Heart right ventricle (tissue), 16 donors: ENCODE measurements around the gene SASH1. TPM values are rescaled to one million over a fixed set of nuclear protein-coding genes. Genes with fewer than 3 reads are reported as not detected.

ENCODE experiments used
- ATAC-seq, 8 donors: fragments of 200-7000 bp; cut with Tn5 transposase; one replicate each; pipeline ENCODE4 v1.9.1; 2020; ENCODE audit warnings: mild to moderate bottlenecking in 8 of 8, moderate library complexity in 8 of 8, moderate number of reproducible peaks in 1 of 8
- DNase-seq, 2 donors: peaks; one replicate each; pipeline ENCODE4 v3.0.0-alpha.2; 2020
- H3K27ac ChIP-seq, 10 donors: fragments of 200-600 bp; sonication (generic) in 2 of 10; one replicate each; pipeline versions ENCODE4 v1.5.0 to v1.8.0; 2020 to 2022; ENCODE audit warnings: mild to moderate bottlenecking in 3 of 10
- H3K27me3 ChIP-seq, 7 donors: fragments of 200-600 bp; one replicate each; pipeline ENCODE4 v1.8.0; 2021 to 2022; ENCODE audit warnings: mild to moderate bottlenecking in 2 of 7
- H3K36me3 ChIP-seq, 9 donors: fragments of 200-600 bp; sonication (generic) in 1 of 9; one replicate each; pipeline versions ENCODE4 v1.5.0 to v1.8.0; 2020 to 2022; ENCODE audit warnings: mild to moderate bottlenecking in 2 of 9
- H3K4me1 ChIP-seq, 9 donors: fragments of 200-600 bp; sonication (generic) in 1 of 9; one replicate each; pipeline versions ENCODE4 v1.5.0 to v1.8.0; 2020 to 2022; ENCODE audit warnings: mild to moderate bottlenecking in 4 of 9
- H3K4me3 ChIP-seq, 10 donors: fragments of 200-600 bp; sonication (generic) in 2 of 10; one replicate each; pipeline versions ENCODE4 v1.5.0 to v1.8.0; 2020 to 2022; ENCODE audit warnings: mild to moderate bottlenecking in 7 of 10, moderate library complexity in 2 of 10
- H3K9me3 ChIP-seq, 11 donors: fragments of 200-600 bp in 10 of 11; sonication (generic) in 2 of 11; one replicate each; pipeline versions ENCODE4 v1.5.0 to v1.8.0; 2013 to 2022; ENCODE audit warnings: mild to moderate bottlenecking in 2 of 11, control low read depth in 1 of 11, moderate library complexity in 1 of 11
- WGBS, 2 donors: extraction: QIAGEN DNeasy Blood & Tissue Kit; methylation state at CpG; one replicate each; pipeline ENCODE4 v1.1.7; 2013; ENCODE audit warnings: inconsistent platforms in 1 of 2; 5-methylcytosine and 5-hydroxymethylcytosine counted together
- intact Hi-C, 10 donors: fragments of 100-400 bp; cut with DNase I; formaldehyde crosslinking; loops; one replicate each; pipeline versions ENCODE4 v1.11.1 to v1.14.2; 2022
- polyA plus RNA-seq, 2 donors: library from polyadenylated mRNA; stranded (reverse); fragments of 200-250 nt; gene quantifications; one replicate each; pipeline ENCODE4 v1.2.3, GENCODE V29; 2013
- total RNA-seq, 10 donors: library from RNA; stranded (reverse); fragmentation: NEBNext Ultra II Directional in 3 of 10; extraction: Animal tissue kit (Norgen Biotek cat#: 25700) in 3 of 10; gene quantifications; one replicate each; pipeline versions ENCODE4 v1.2.1 to v1.2.4, GENCODE V29; 2021 to 2023
- TF ChIP-seq, protein P1 (sequence below), 9 donors: fragments of 200-600 bp; sonication (generic) in 2 of 9; IDR thresholded peaks; one replicate each; pipeline versions ENCODE4 v1.5.0 to v1.8.0; 2021 to 2022; ENCODE audit warnings: antibody characterized with exemption in 9 of 9, mild to moderate bottlenecking in 5 of 9, moderate library complexity in 1 of 9
- donor health status: Arrhythmogenic right ventricular cardiomyopathy.
- donor health status: ischemic (EF 13 %, LVEDD 7.1; RV severe dilation, severe dysfunction).
- donor health status: healthy with polysubstance abuse.
- donor health status: DM: no; HTN: yes; CAD: no.
- donor health status: DM: no; HTN: no; CAD: no.
- donor health status: ischemic (EF 25% LVEDD 6.9; RV normal size, moderate dysfunction).
- donor health status: ischemic (EF 25% LVEDD 5.7; RV mildly dilated, moderate dysfunction).
- donor health status: healthy.
- donor health status: DM: yes; HTN: yes; CAD: no.
- donor health status: Ischemic cardiomyopathy.
- donor health status: ischemic (EF 35%, LVEDD 5.7; RV mildly dilated, moderate dysfunction).
- donor health status: nonischemic (EF 11% LVEDD 7.7; RV severe dilation, severe dysfunction).
- donor health status: DM: yes; HTN: yes; CAD: no.
- donor health status: PGD.
- donor health status: ischemic (EF 29% LVEDD 5.4; RV normal size, mild dysfunction).
- donor health status: nonischemic (EF 23%, LVEDD 6.1; RV moderate dilation, normal function).

SASH1 gene
- total and polyA plus RNA-seq, 12 donors = 6.9 to 47.1 (median 25.9) TPM

DNA sequence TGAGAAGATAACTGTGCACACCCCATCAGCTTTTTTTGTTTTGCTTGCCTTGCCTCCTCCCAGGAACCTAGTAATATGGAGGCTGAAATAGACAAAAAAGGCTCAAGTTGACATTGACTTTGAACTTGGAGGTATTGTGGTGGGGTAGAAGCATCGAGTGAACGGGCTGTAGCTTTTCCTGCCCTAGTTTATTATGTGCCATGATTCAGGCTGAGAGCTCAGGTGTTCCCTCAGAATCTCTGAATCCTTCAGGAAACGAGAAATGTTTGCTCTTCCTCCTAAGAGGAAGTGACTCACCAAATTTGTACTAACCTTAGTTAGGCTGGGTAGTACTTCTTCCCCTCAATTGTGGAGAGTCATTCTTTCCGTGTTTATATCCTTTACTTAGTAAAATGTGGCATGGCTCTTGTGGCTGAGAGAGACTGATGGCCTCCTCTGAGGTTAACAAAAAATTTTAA lies 98.8 kb downstream of the SASH1 start:
- WGBS, 2 donors = 44 to 60% methylated on average over 4 of the region's 4 CpGs
- TF ChIP-seq, protein P1, sequence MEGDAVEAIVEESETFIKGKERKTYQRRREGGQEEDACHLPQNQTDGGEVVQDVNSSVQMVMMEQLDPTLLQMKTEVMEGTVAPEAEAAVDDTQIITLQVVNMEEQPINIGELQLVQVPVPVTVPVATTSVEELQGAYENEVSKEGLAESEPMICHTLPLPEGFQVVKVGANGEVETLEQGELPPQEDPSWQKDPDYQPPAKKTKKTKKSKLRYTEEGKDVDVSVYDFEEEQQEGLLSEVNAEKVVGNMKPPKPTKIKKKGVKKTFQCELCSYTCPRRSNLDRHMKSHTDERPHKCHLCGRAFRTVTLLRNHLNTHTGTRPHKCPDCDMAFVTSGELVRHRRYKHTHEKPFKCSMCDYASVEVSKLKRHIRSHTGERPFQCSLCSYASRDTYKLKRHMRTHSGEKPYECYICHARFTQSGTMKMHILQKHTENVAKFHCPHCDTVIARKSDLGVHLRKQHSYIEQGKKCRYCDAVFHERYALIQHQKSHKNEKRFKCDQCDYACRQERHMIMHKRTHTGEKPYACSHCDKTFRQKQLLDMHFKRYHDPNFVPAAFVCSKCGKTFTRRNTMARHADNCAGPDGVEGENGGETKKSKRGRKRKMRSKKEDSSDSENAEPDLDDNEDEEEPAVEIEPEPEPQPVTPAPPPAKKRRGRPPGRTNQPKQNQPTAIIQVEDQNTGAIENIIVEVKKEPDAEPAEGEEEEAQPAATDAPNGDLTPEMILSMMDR (IDR thresholded peaks at IDR 0.05) = no peak
- intact Hi-C loops = no loop called here

DNA sequence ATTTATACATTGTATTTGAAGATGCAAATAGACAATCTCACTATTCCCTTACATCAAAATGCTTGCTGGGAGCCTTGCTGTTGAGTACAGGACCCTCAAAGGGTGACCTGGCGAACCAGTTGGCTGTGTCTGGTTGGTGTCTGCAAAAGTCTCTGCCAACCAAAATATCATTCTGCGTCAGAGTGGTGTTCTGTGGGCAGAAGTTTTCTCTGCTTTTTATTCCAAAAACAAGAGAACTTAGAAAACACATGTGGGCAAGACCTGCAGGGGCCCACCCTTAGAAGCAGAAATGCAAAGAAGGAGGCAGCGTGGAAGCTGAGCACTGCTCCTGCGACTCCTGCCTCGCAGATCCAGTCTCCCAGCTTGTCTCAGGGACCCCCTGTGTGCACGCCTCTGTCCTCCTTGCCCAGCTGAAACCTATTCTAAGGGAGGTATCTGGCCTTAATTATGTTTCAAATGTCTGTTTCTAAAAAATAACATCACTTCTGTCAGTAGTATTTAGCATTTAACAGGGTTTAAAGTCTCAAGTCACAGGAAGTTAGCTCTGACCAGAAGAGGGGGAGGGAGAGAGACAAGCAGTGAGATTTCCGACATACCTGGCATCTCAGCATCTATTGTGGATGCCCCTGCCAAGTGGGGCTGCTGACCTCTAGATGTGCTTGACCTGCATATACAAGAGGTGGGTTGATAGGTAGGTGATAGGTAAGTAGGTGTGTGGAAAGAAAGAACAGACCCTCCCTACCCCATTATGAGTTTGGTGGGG lies 101.3 kb downstream of the SASH1 start:
- no peak overlapping the region for H3K27ac ChIP-seq
- H3K36me3 ChIP-seq = peaks cover 0 to 33% (median 0%) of the 10 kb centered on the region in 9 donors
- H3K4me1 ChIP-seq = peaks cover 0 to 51% (median 19%) of the 10 kb centered on the region in 9 donors
- ATAC-seq (no peak), DNase-seq (no peak)
- H3K9me3 ChIP-seq = no peaks in the 10 kb centered on the region
- no peak overlapping the region for H3K4me3 ChIP-seq
- WGBS, 2 donors = 92 to 93% methylated on average over 7 of the region's 7 CpGs
- intact Hi-C loops = no loop called here
- H3K27me3 ChIP-seq = no peaks in the 10 kb centered on the region
- TF ChIP-seq, protein P1 (IDR thresholded peaks at IDR 0.05) = no peak

More for the DNA sequence above, 98.8 kb downstream of the SASH1 start:
- ATAC-seq (peak in 7 of 8 donors; percentile 53 to 85 (median 70)), DNase-seq (no peak)
- H3K27me3 ChIP-seq = no peaks in the 10 kb centered on the region
- peaks cover 0 to 13% (median 0%) of the 10 kb centered on the region in 9 donors for H3K36me3 ChIP-seq
- H3K9me3 ChIP-seq = no peaks in the 10 kb centered on the region
- H3K4me1 ChIP-seq = peaks cover 0 to 55% (median 27%) of the 10 kb centered on the region in 9 donors
- H3K27ac ChIP-seq = peak overlapping the region in 9 of 10 donors; percentile 31 to 77 (median 61)
- H3K4me3 ChIP-seq = no peak overlapping the region

DNA sequence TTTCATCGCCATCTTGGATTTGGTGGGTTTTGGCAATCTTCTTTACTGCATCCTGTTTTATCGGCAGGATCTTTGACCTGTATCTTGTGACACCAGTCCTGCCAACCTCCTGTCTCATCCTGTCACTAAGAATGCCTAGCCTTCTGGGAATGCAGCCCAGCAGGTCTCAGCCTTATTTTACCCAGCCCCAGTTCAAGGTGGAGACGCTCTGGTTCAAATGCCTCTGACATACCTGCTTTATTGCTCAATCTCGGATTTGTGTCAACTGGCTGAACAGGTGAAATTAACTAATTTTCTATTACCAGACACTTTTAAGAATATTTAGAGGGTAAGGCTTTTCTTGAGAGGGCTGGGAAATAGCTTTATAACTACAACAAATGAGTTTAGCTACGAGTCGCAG lies 102.5 kb downstream of the SASH1 start:
- Histone ChIP-seq H3K27me3 (no peaks in the 10 kb centered on the region), H3K4me1 (peaks cover 0 to 55% (median 18%) of the 10 kb centered on the region in 9 donors), H3K4me3 (no peak overlapping the region), H3K9me3 (no peaks in the 10 kb centered on the region), H3K27ac (peak overlapping the region in 1 of 10 donors; percentile 13), H3K36me3 (peaks cover 0 to 37% (median 0%) of the 10 kb centered on the region in 9 donors)
- intact Hi-C loops = loop anchor here in 1 of 10 donors (5.0 kb wide), 1 partner anchor 78 kb away; no protein-coding TSS in a partner anchor
- TF ChIP-seq, protein P1 (IDR thresholded peaks at IDR 0.05) = no peak
- 74 to 95% methylated on average over 6 of the region's 6 CpGs for WGBS, 2 donors
- no peak for ATAC-seq
- no peak for DNase-seq

DNA sequence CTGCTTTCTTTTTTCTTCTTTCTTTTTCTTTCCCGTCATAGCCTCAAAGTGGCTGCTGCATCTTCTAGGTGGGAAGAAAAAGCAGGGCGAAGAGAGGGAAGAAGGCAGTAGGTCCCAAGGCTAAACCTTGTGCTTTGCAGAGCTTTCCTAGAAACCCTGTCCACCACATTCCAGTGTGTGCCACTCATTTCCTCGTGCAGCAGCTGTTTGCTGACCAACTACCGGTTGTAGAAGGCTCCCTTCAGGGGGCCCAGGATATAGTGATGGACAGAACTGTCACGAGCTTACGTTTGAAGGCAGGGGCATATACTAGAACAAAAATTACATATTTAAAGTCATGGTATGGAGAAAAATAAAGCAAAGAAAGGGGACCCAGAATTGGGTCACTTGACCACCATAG lies 103.0 kb downstream of the SASH1 start:
- intact Hi-C loops = loop anchor here in 1 of 10 donors (5.0 kb wide), 1 partner anchor 78 kb away; no protein-coding TSS in a partner anchor
- WGBS, 2 donors = 79 to 88% methylated on average over 6 of the region's 6 CpGs

More for the DNA sequence above, 103.0 kb downstream of the SASH1 start:
- H3K4me3 ChIP-seq = no peak overlapping the region
- no peaks in the 10 kb centered on the region for H3K27me3 ChIP-seq
- ATAC-seq (no peak), DNase-seq (no peak)
- H3K9me3 ChIP-seq = no peaks in the 10 kb centered on the region
- TF ChIP-seq, protein P1 (IDR thresholded peaks at IDR 0.05) = no peak
- H3K36me3 ChIP-seq = peaks cover 0 to 33% (median 0%) of the 10 kb centered on the region in 9 donors
- H3K4me1 ChIP-seq = peaks cover 0 to 54% (median 17%) of the 10 kb centered on the region in 9 donors
- H3K27ac ChIP-seq = peak overlapping the region in 1 of 10 donors; percentile 13
